BLaER1 treated with 17β-estradiol and CSF1 and Interleukin-3, amounts not matched to agents 10 nM and 100 nM (cell line): ENCODE measurements around the gene KCNC4.

Source experiments
- H3K27ac ChIP-seq, 11 experiments: shearing (Covaris generic); formaldehyde crosslinking; 2 replicates each; pipeline ENCODE4 v1.8.1; 2022
- H3K27me3 ChIP-seq, 11 experiments: shearing (Covaris generic); formaldehyde crosslinking; 2 replicates each; pipeline ENCODE4 v1.8.1; 2022
- H3K36me3 ChIP-seq, 11 experiments: shearing (Covaris generic); formaldehyde crosslinking; 2 replicates each; pipeline ENCODE4 v1.8.1; 2022
- H3K4me1 ChIP-seq, 10 experiments: shearing (Covaris generic); formaldehyde crosslinking; 2 replicates each; pipeline ENCODE4 v1.8.1; 2022
- H3K4me2 ChIP-seq, 11 experiments: shearing (Covaris generic); formaldehyde crosslinking; 2 replicates each; pipeline ENCODE4 v1.8.1; 2022
- H3K4me3 ChIP-seq, 10 experiments: shearing (Covaris generic); formaldehyde crosslinking; 2 replicates each; pipeline ENCODE4 v1.8.1; 2022
- H3K9ac ChIP-seq, 11 experiments: shearing (Covaris generic); formaldehyde crosslinking; 2 replicates each; pipeline ENCODE4 v1.8.1; 2022
- H3K9me3 ChIP-seq, 11 experiments: shearing (Covaris generic); formaldehyde crosslinking; replicated peaks in 1 of 11; 2 replicates each; pipeline ENCODE4 v1.8.1; 2022
- H4K20me1 ChIP-seq, 11 experiments: shearing (Covaris generic); formaldehyde crosslinking; 2 replicates each; pipeline ENCODE4 v1.8.1; 2022
- Cebpa-rat ChIP-seq, 11 experiments: shearing (Covaris generic); IDR thresholded peaks; 2 replicates each; pipeline ENCODE4 v1.8.1; 2022

Gene KCNC4

GRCh38 chr1:110245876-110246620 lies 35.9 kb downstream of the KCNC4 start:
- no peaks in the 10 kb centered on the region for H3K27me3 ChIP-seq
- H3K9ac ChIP-seq, result no peak overlapping the region
- H3K9me3 ChIP-seq, result peaks cover 0 to 5% (median 0%) of the 10 kb centered on the region in 11 experiments; a peak in 1 of 22 replicates
- H3K36me3 ChIP-seq, result no peaks in the 10 kb centered on the region
- no peak overlapping the region for H3K27ac ChIP-seq
- no peak overlapping the region for H3K4me3 ChIP-seq
- no peak for TF ChIP-seq Cebpa-rat (IDR thresholded peaks at IDR 0.05)
- H3K4me2 ChIP-seq, result no peak overlapping the region
- H4K20me1 ChIP-seq, result no peaks in the 10 kb centered on the region
- peaks cover 28 to 43% (median 37%) of the 10 kb centered on the region in 10 experiments for H3K4me1 ChIP-seq

GRCh38 chr1:110248746-110249145 lies 38.6 kb downstream of the KCNC4 start:
- Histone ChIP-seq H3K9ac (no peak overlapping the region), H3K4me2 (no peak overlapping the region), H3K4me1 (peaks cover 13 to 17% (median 16%) of the 10 kb centered on the region in 10 experiments), H3K36me3 (no peaks in the 10 kb centered on the region), H3K4me3 (no peak overlapping the region), H3K9me3 (peaks cover 0 to 5% (median 0%) of the 10 kb centered on the region in 11 experiments; a peak in 1 of 22 replicates), H3K27ac (no peak overlapping the region), H4K20me1 (no peaks in the 10 kb centered on the region), H3K27me3 (no peaks in the 10 kb centered on the region)
- TF ChIP-seq Cebpa-rat (IDR thresholded peaks at IDR 0.05), result no peak

- Histone ChIP-seq H3K9me3 (peaks cover 0 to 5% (median 0%) of the 10 kb centered on the region in 11 experiments; a peak in 1 of 22 replicates), H3K4me1 (peaks cover 8 to 12% (median 10%) of the 10 kb centered on the region in 10 experiments), H3K27ac (no peak overlapping the region), H3K4me3 (no peak overlapping the region), H3K27me3 (no peaks in the 10 kb centered on the region), H3K36me3 (no peaks in the 10 kb centered on the region), H3K4me2 (no peak overlapping the region), H3K9ac (no peak overlapping the region), H4K20me1 (no peaks in the 10 kb centered on the region)
- TF ChIP-seq Cebpa-rat (IDR thresholded peaks at IDR 0.05), result no peak
These were observed 39.1 kb downstream of the KCNC4 start for GRCh38 chr1:110249256-110249655.

- H4K20me1 ChIP-seq, result no peaks in the 10 kb centered on the region
- H3K27me3 ChIP-seq, result no peaks in the 10 kb centered on the region
- peaks cover 0 to 5% (median 0%) of the 10 kb centered on the region in 11 experiments; a peak in 1 of 22 replicates for H3K9me3 ChIP-seq
- no peak overlapping the region for H3K4me3 ChIP-seq
- H3K4me2 ChIP-seq, result no peak overlapping the region
- H3K36me3 ChIP-seq, result no peaks in the 10 kb centered on the region
- peaks cover under 1 to 8% (median 5%) of the 10 kb centered on the region in 10 experiments; a peak in 17 of 20 replicates for H3K4me1 ChIP-seq
- no peak overlapping the region for H3K27ac ChIP-seq
- TF ChIP-seq Cebpa-rat (IDR thresholded peaks at IDR 0.05), result no peak
- no peak overlapping the region for H3K9ac ChIP-seq
These were observed 39.9 kb downstream of the KCNC4 start for GRCh38 chr1:110250008-110250407.

- H3K4me1 ChIP-seq, result peaks cover 0 to 12% (median 9%) of the 10 kb centered on the region in 10 experiments; a peak in 16 of 20 replicates
- no peak overlapping the region for H3K9ac ChIP-seq
- H3K36me3 ChIP-seq, result no peaks in the 10 kb centered on the region
- H4K20me1 ChIP-seq, result no peaks in the 10 kb centered on the region
- no peaks in the 10 kb centered on the region for H3K27me3 ChIP-seq
- peaks cover 0 to 5% (median 0%) of the 10 kb centered on the region in 11 experiments; a peak in 1 of 22 replicates for H3K9me3 ChIP-seq
- no peak for TF ChIP-seq Cebpa-rat (IDR thresholded peaks at IDR 0.05)
- no peak overlapping the region for H3K4me3 ChIP-seq
- H3K27ac ChIP-seq, result no peak overlapping the region
- H3K4me2 ChIP-seq, result no peak overlapping the region
These were observed 40.6 kb downstream of the KCNC4 start for GRCh38 chr1:110250749-110251148.

- no peak for TF ChIP-seq Cebpa-rat (IDR thresholded peaks at IDR 0.05)
- no peak overlapping the region for H3K9ac ChIP-seq
These were observed 43.1 kb downstream of the KCNC4 start for GRCh38 chr1:110253213-110253612.

GRCh38 chr1:110254604-110255391 lies 44.7 kb downstream of the KCNC4 start:
- H3K9me3 ChIP-seq, result peaks cover 0 to 5% (median 0%) of the 10 kb centered on the region in 11 experiments; a peak in 1 of 22 replicates
- peak overlapping the region in 9 of 11 experiments; percentile 6 to 64 (median 43); a peak in 15 of 22 replicates for H3K4me2 ChIP-seq
- no peak for TF ChIP-seq Cebpa-rat (IDR thresholded peaks at IDR 0.05)
- H3K4me3 ChIP-seq, result no peak overlapping the region
- no peaks in the 10 kb centered on the region for H3K36me3 ChIP-seq
- no peak overlapping the region for H3K27ac ChIP-seq
- H3K4me1 ChIP-seq, result peaks cover 5 to 21% (median 14%) of the 10 kb centered on the region in 10 experiments; a peak in 19 of 20 replicates
- no peaks in the 10 kb centered on the region for H4K20me1 ChIP-seq
- H3K27me3 ChIP-seq, result no peaks in the 10 kb centered on the region
- no peak overlapping the region for H3K9ac ChIP-seq

More at GRCh38 chr1:110253213-110253612, 43.1 kb downstream of the KCNC4 start:
- Histone ChIP-seq H4K20me1 (no peaks in the 10 kb centered on the region), H3K36me3 (no peaks in the 10 kb centered on the region), H3K4me2 (no peak overlapping the region), H3K27ac (no peak overlapping the region), H3K4me3 (no peak overlapping the region), H3K4me1 (peaks cover 0 to 15% (median 12%) of the 10 kb centered on the region in 10 experiments; a peak in 16 of 20 replicates), H3K9me3 (peaks cover 0 to 5% (median 0%) of the 10 kb centered on the region in 11 experiments; a peak in 1 of 22 replicates), H3K27me3 (no peaks in the 10 kb centered on the region)

- Histone ChIP-seq H3K27me3 (no peaks in the 10 kb centered on the region), H3K27ac (no peak overlapping the region), H3K36me3 (no peaks in the 10 kb centered on the region), H3K4me3 (no peak overlapping the region), H3K4me2 (peak overlapping the region in 9 of 11 experiments; percentile 6 to 64 (median 43); a peak in 16 of 22 replicates), H3K4me1 (peaks cover 7 to 23% (median 15%) of the 10 kb centered on the region in 10 experiments; a peak in 19 of 20 replicates), H3K9me3 (peaks cover 0 to 5% (median 0%) of the 10 kb centered on the region in 11 experiments; a peak in 1 of 22 replicates), H3K9ac (no peak overlapping the region), H4K20me1 (no peaks in the 10 kb centered on the region)
- TF ChIP-seq Cebpa-rat (IDR thresholded peaks at IDR 0.05), result no peak
These were observed 45.3 kb downstream of the KCNC4 start for GRCh38 chr1:110255392-110255787.

GRCh38 chr1:110258734-110259133 lies 48.6 kb downstream of the KCNC4 start:
- Histone ChIP-seq H3K4me1 (peaks cover 7 to 23% (median 15%) of the 10 kb centered on the region in 10 experiments; a peak in 19 of 20 replicates), H3K27me3 (no peaks in the 10 kb centered on the region), H3K4me3 (no peak overlapping the region), H3K9me3 (no peaks in the 10 kb centered on the region), H3K27ac (no peak overlapping the region), H3K4me2 (no peak overlapping the region), H3K36me3 (no peaks in the 10 kb centered on the region), H3K9ac (no peak overlapping the region), H4K20me1 (no peaks in the 10 kb centered on the region)
- TF ChIP-seq Cebpa-rat (IDR thresholded peaks at IDR 0.05), result no peak
